Adrenal gland (tissue), 5 donors: ENCODE results near the gene APOO.

Experiments used
- CTCF ChIP-seq, 6 experiments: fragments of 450-650 bp in 4 of 6; fragments of 200-600 bp in 2 of 6; sonication (generic) in 1 of 6; IDR thresholded peaks; 1 replicate in 5 of 6; 2 replicates in 1 of 6; pipeline versions ENCODE4 v1.5.1 to v1.8.0; 2016 to 2021; ENCODE audit warnings: antibody characterized with exemption in 6 of 6, mild to moderate bottlenecking in 2 of 6, moderate library complexity in 1 of 6
- POLR2A ChIP-seq, 2 donors: fragments of 450-650 bp; IDR thresholded peaks; one replicate each; pipeline ENCODE4 v1.6.1; 2017; ENCODE audit warnings: antibody characterized with exemption in 2 of 2, mild to moderate bottlenecking in 2 of 2, moderate library complexity in 1 of 2
- donor health status: DM: no; HTN: no; CAD: no.

GRCh38 chrX:23810279-23810678 is 97.5 kb downstream of the APOO start:
- TF ChIP-seq CTCF (IDR thresholded peaks at IDR 0.05): no peak
- TF ChIP-seq POLR2A (IDR thresholded peaks at IDR 0.05): no peak
